ENCODE measurements around the gene FAM216A. TPM values are rescaled to one million over a fixed set of nuclear protein-coding genes. Genes with fewer than 3 reads are reported as not detected.
"Not testable (repeated sequence)": the region's sequence is repeated elsewhere in the genome, so short reads cannot be mapped to it uniquely, and the experiment has no call there.

FAM216A gene
- 3.1 TPM for total RNA-seq
- long read RNA-seq, partial matches to known transcripts: 0 of 9 reads
- long read RNA-seq, other reads (novel, unspliced or antisense): 5 of 9 reads

GRCh38 chr12:110468214-110469048 is at the start of gene FAM216A, which contains the start of gene GPN3:
Gene FAM216A (plus strand): TSS chr12:110468845. CDS start chr12:110468876, 31 bp downstream.
Gene GPN3 (minus strand): TSS chr12:110468257. CDS start chr12:110468203, 54 bp downstream.
- H3K27me3 ChIP-seq: no peaks in the 10 kb centered on the region
- no peaks in the 10 kb centered on the region for H3K9me3 ChIP-seq
- TF ChIP-seq, protein P1, sequence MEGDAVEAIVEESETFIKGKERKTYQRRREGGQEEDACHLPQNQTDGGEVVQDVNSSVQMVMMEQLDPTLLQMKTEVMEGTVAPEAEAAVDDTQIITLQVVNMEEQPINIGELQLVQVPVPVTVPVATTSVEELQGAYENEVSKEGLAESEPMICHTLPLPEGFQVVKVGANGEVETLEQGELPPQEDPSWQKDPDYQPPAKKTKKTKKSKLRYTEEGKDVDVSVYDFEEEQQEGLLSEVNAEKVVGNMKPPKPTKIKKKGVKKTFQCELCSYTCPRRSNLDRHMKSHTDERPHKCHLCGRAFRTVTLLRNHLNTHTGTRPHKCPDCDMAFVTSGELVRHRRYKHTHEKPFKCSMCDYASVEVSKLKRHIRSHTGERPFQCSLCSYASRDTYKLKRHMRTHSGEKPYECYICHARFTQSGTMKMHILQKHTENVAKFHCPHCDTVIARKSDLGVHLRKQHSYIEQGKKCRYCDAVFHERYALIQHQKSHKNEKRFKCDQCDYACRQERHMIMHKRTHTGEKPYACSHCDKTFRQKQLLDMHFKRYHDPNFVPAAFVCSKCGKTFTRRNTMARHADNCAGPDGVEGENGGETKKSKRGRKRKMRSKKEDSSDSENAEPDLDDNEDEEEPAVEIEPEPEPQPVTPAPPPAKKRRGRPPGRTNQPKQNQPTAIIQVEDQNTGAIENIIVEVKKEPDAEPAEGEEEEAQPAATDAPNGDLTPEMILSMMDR (IDR thresholded peaks at IDR 0.05): no peak
- H3K4me1 ChIP-seq: peaks cover 20% of the 10 kb centered on the region
- H3K4me3 ChIP-seq: peak within 1 kb of the TSS; percentile 76
- peak within 1 kb of the TSS; percentile 93 for H3K27ac ChIP-seq
- DNase-seq (peak; percentile 97), ATAC-seq (peak; percentile 95)
- intact Hi-C loops (cut with DNase I): no loop called here
- H3K36me3 ChIP-seq: peaks cover 15% of the 10 kb centered on the region

GRCh38 chr12:110420644-110421043 is 48.0 kb upstream of the FAM216A start:
- DNase-seq; H3K9me3 ChIP-seq; H3K27me3 ChIP-seq; H3K36me3 ChIP-seq; H3K4me3 ChIP-seq; intact Hi-C loops (cut with DNase I); H3K4me1 ChIP-seq; H3K27ac ChIP-seq; ATAC-seq: not testable (repeated sequence)

GRCh38 chr12:110421159-110421661 is 47.4 kb upstream of the FAM216A start:
- DNase-seq (no peak), ATAC-seq (no peak)
- no peak overlapping the region for H3K27ac ChIP-seq
- no peaks in the 10 kb centered on the region for H3K4me1 ChIP-seq
- H3K4me3 ChIP-seq: no peak overlapping the region
- TF ChIP-seq, protein P1 (IDR thresholded peaks at IDR 0.05): no peak
- H3K9me3 ChIP-seq: no peaks in the 10 kb centered on the region
- intact Hi-C loops (cut with DNase I): no loop called here
- no peaks in the 10 kb centered on the region for H3K27me3 ChIP-seq
- no peaks in the 10 kb centered on the region for H3K36me3 ChIP-seq

DNA sequence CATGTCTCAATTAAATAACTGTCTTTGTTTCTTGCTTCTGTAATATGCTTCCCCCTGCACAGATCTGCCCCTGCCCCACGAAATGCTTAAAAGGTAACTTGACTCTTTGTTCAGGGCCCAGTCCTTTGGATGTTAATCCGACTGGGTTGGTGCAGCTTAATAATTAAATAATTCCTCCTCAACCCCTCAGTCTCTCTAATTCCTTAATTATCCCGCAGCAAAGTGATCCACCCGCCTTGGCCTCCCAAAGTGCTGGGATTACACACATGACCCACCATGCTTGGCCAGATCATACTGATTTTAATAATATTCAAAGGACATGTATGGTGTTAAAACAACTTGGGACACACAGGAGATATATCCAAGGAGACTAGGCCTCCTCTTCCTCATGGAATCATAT is 46.9 kb upstream of the FAM216A start:
- Histone ChIP-seq H3K36me3 (no peaks in the 10 kb centered on the region), H3K4me1 (no peaks in the 10 kb centered on the region), H3K27ac (no peak overlapping the region), H3K4me3 (no peak overlapping the region), H3K27me3 (no peaks in the 10 kb centered on the region), H3K9me3 (no peaks in the 10 kb centered on the region)
- no peak for ATAC-seq
- DNase-seq: no peak
- TF ChIP-seq, protein P1 (IDR thresholded peaks at IDR 0.05): no peak
- intact Hi-C loops (cut with DNase I): no loop called here

- H3K4me3 ChIP-seq: no peak overlapping the region
- TF ChIP-seq, protein P1 (IDR thresholded peaks at IDR 0.05): no peak
- no peaks in the 10 kb centered on the region for H3K36me3 ChIP-seq
- H3K9me3 ChIP-seq: no peaks in the 10 kb centered on the region
- no peak overlapping the region for H3K27ac ChIP-seq
- no peaks in the 10 kb centered on the region for H3K4me1 ChIP-seq
- no peak for ATAC-seq
- DNase-seq: no peak
- H3K27me3 ChIP-seq: no peaks in the 10 kb centered on the region
- intact Hi-C loops (cut with DNase I): no loop called here
Measured at GRCh38 chr12:110424237-110424636, 44.4 kb upstream of the FAM216A start.

DNA sequence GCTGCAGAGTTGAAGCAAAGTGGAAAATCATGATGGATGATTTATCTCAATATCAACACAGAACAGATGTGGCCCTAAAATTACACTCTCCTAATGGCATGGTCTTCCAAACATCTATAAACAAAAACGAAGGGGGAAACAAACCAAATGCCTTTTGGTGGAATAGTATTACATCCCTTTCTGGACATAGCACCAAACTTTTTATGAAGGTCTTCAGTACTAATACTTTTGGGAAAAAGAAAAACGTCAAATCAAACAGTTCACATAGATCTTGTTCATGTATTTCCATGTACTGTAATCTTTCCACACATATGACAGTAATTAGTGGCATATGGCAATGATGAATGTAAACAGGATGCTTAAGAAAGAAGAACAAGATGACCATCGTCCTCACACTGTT is 42.2 kb upstream of the FAM216A start:
- no peaks in the 10 kb centered on the region for H3K27me3 ChIP-seq
- no peak overlapping the region for H3K27ac ChIP-seq
- no peak for ATAC-seq
- H3K9me3 ChIP-seq: no peaks in the 10 kb centered on the region
- TF ChIP-seq, protein P1 (IDR thresholded peaks at IDR 0.05): no peak
- no peak overlapping the region for H3K4me3 ChIP-seq
- H3K4me1 ChIP-seq: peaks cover 3% of the 10 kb centered on the region
- no peak for DNase-seq
- H3K36me3 ChIP-seq: no peaks in the 10 kb centered on the region
- intact Hi-C loops (cut with DNase I): no loop called here

DNA sequence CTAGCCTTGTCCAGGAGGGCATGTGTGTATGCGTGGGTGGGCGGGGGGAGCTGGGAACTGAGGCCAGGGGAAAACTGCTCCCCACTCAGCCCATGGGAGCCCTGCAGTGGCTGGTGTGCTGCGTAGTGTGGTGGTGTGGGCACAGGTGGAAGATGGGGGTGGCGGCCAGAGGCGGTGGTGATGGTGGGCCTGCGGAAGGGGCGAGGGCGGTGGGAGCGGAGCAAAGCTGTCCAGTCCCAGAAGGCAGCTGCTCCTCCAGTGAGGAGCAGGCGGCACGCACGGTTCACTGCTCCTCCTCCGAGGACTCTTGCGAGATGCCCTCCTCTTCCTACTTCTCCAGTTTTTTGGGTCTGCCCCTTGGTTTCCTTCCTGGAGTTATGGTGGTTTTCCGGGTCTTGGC is 39.0 kb upstream of the FAM216A start:
- not testable (repeated sequence) for H3K27me3 ChIP-seq, H3K27ac ChIP-seq, H3K4me1 ChIP-seq, H3K4me3 ChIP-seq, H3K9me3 ChIP-seq, H3K36me3 ChIP-seq, ATAC-seq
- peak; percentile 43 for DNase-seq
- intact Hi-C loops (cut with DNase I): loop anchor here (5.0 kb wide), 1 partner anchor 327 kb away; no protein-coding TSS in a partner anchor

All from upper lobe of right lung (tissue), 1 donor.